IMR-90 (cell line): Measurements from ENCODE around the gene ACY1. TPM values are rescaled to one million over a fixed set of nuclear protein-coding genes. Genes with fewer than 3 reads are reported as not detected.

Source experiments
- ATAC-seq: fragments of 200-7000 bp; cut with Tn5 transposase; 2 replicates; pipeline ENCODE4 v1.9.1; 2020; ENCODE audit warnings: low read depth, mild to moderate bottlenecking, moderate library complexity
- BruUV-seq: library from RNA; stranded (reverse); fragments of 400-500 nt; replicated peaks from 2 replicates; lab custom pipeline; 2021; lab: Mats Ljungman, UMichigan
- CTCF ChIA-PET: fragments of 300-600 bp; formaldehyde crosslinking; extraction: SDS; loops from one replicate; lab custom pipeline; 2021; ENCODE audit warnings: antibody characterized with exemption; lab: Yijun Ruan, JAX
- POLR2A ChIA-PET: fragments of 300-600 bp; sonication (Branson Sonifier 250); formaldehyde crosslinking; loops from one replicate; lab custom pipeline; 2022; ENCODE audit warnings: antibody characterized with exemption; ENCODE audit not compliant: unreplicated experiment; lab: Charles Lee
- DNase-seq: peaks from one replicate; pipeline ENCODE4 v3.0.0; 2013
- H2AFZ ChIP-seq: replicated peaks from 2 replicates; pipeline ENCODE3; 2013; ENCODE audit warnings: low read length, mild to moderate bottlenecking; ENCODE audit not compliant: poor library complexity
- H2AK5ac ChIP-seq: 2 replicates; pipeline ENCODE4 v1.6.1; 2013; ENCODE audit warnings: low read depth, low read length, inconsistent platforms
- H2AK9ac ChIP-seq: replicated peaks from 2 replicates; pipeline ENCODE3; 2013; ENCODE audit warnings: mild to moderate bottlenecking, low read depth, low read length, moderate library complexity; ENCODE audit not compliant: poor library complexity
- H2BK120ac ChIP-seq: 2 replicates; pipeline ENCODE4 v1.6.1; 2013; ENCODE audit warnings: low read depth, low read length, inconsistent platforms
- H2BK15ac ChIP-seq: 3 replicates; pipeline ENCODE4 v1.6.1; 2013; ENCODE audit warnings: low read depth, low read length, inconsistent platforms
- H2BK20ac ChIP-seq: 2 replicates; pipeline ENCODE4 v1.6.1; 2013; ENCODE audit warnings: low read depth, mild to moderate bottlenecking, inconsistent platforms, low read length, moderate library complexity
- H2BK5ac ChIP-seq: 2 replicates; pipeline ENCODE4 v1.6.1; 2013; ENCODE audit warnings: mild to moderate bottlenecking, low read depth, low read length, inconsistent platforms; ENCODE audit not compliant: poor library complexity, severe bottlenecking
- H3K14ac ChIP-seq: replicated peaks from 2 replicates; pipeline ENCODE4 v1.6.1; 2013; ENCODE audit warnings: low read depth, low read length, inconsistent platforms
- H3K18ac ChIP-seq: 2 replicates; pipeline ENCODE4 v1.6.1; 2013; ENCODE audit warnings: low read depth, low read length, control low read depth
- H3K23ac ChIP-seq: 2 replicates; pipeline ENCODE4 v1.6.1; 2013; ENCODE audit warnings: low read depth, low read length, inconsistent platforms
- H3K27ac ChIP-seq: 2 replicates; pipeline ENCODE4 v1.5.1; 2013; ENCODE audit warnings: mild to moderate bottlenecking, control low read depth, low read length; ENCODE audit not compliant: insufficient read depth
- H3K27me3 ChIP-seq: 2 replicates; pipeline ENCODE4 v1.6.1; 2013; ENCODE audit warnings: low read length; ENCODE audit not compliant: control insufficient read depth, insufficient read depth
- H3K36me3 ChIP-seq: 2 replicates; pipeline ENCODE4 v1.6.1; 2013; ENCODE audit warnings: low read length, mixed read lengths; ENCODE audit not compliant: control insufficient read depth, insufficient read depth
- H3K4ac ChIP-seq: 2 replicates; pipeline ENCODE4 v1.6.1; 2013; ENCODE audit warnings: low read depth, low read length, inconsistent platforms
- H3K4me1 ChIP-seq: 2 replicates; pipeline ENCODE4 v1.6.1; 2013; ENCODE audit warnings: low read length, mixed read lengths; ENCODE audit not compliant: control insufficient read depth, insufficient read depth
- H3K4me2 ChIP-seq: 2 replicates; pipeline ENCODE4 v1.6.1; 2013; ENCODE audit warnings: low read depth, mild to moderate bottlenecking, control low read depth, low read length, moderate library complexity
- H3K4me3 ChIP-seq: 2 replicates; pipeline ENCODE4 v1.5.1; 2013; ENCODE audit warnings: low read depth, mild to moderate bottlenecking, control low read depth, low read length, moderate library complexity; ENCODE audit not compliant: insufficient read depth
- H3K56ac ChIP-seq: 2 replicates; pipeline ENCODE4 v1.6.1; 2013; ENCODE audit warnings: low read length, inconsistent platforms; ENCODE audit not compliant: insufficient read depth; ENCODE audit errors: extremely low read depth
- H3K79me1 ChIP-seq, 2 experiments: 2 replicates each; pipeline ENCODE4 v1.6.1; 2013; ENCODE audit warnings: low read length in 2 of 2, inconsistent platforms in 1 of 2, low read depth in 1 of 2
- H3K9ac ChIP-seq: 2 replicates; pipeline ENCODE4 v1.6.1; 2013; ENCODE audit warnings: low read depth, low read length, control low read depth
- H3K9me1 ChIP-seq: 2 replicates; pipeline ENCODE4 v1.6.1; 2013; ENCODE audit warnings: low read length, inconsistent platforms; ENCODE audit not compliant: insufficient read depth
- H3K9me3 ChIP-seq: 2 replicates; pipeline ENCODE4 v1.6.1; 2013; ENCODE audit warnings: low read length; ENCODE audit not compliant: control insufficient read depth, insufficient read depth
- H4K20me1 ChIP-seq: 2 replicates; pipeline ENCODE4 v1.6.1; 2013; ENCODE audit warnings: low read length, inconsistent platforms; ENCODE audit not compliant: insufficient read depth
- H4K5ac ChIP-seq: 2 replicates; pipeline ENCODE4 v1.6.1; 2013; ENCODE audit warnings: mild to moderate bottlenecking, low read depth, low read length, control low read depth
- H4K8ac ChIP-seq, 2 experiments: 2 replicates each; pipeline ENCODE4 v1.6.1; 2013; ENCODE audit warnings: low read depth in 2 of 2, low read length in 2 of 2, control low read depth in 1 of 2, inconsistent platforms in 1 of 2
- H4K91ac ChIP-seq: 2 replicates; pipeline ENCODE4 v1.6.1; 2013; ENCODE audit warnings: low read depth, low read length, inconsistent platforms; ENCODE audit not compliant: insufficient read depth
- BHLHE40 ChIP-seq: fragments of 150-350 bp; IDR thresholded peaks from 2 replicates; pipeline ENCODE4 v1.6.1; 2016; ENCODE audit warnings: mild to moderate bottlenecking, low read depth, low read length
- CEBPB ChIP-seq: IDR thresholded peaks from 2 replicates; pipeline ENCODE4 v1.6.1; 2012; ENCODE audit warnings: low read depth, low read length, improper control_type of control experiment
- CHD1 ChIP-seq: IDR thresholded peaks from 2 replicates; pipeline ENCODE4 v1.6.1; 2012; ENCODE audit warnings: low read depth, low read length, improper control_type of control experiment
- FOS ChIP-seq: fragments of 150-350 bp; IDR thresholded peaks from 2 replicates; pipeline ENCODE4 v1.6.1; 2016; ENCODE audit warnings: low read depth, low read length
- MAFK ChIP-seq: IDR thresholded peaks from 2 replicates; pipeline ENCODE4 v1.6.1; 2012; ENCODE audit warnings: low read depth, low read length, improper control_type of control experiment
- MAZ ChIP-seq: IDR thresholded peaks from 2 replicates; pipeline ENCODE4 v1.6.1; 2012; ENCODE audit warnings: low read depth, mild to moderate bottlenecking, low read length, improper control_type of control experiment, moderate library complexity, borderline replicate concordance
- MXI1 ChIP-seq: IDR thresholded peaks from 2 replicates; pipeline ENCODE4 v1.6.1; 2012; ENCODE audit warnings: low read depth, mild to moderate bottlenecking, low read length, moderate library complexity, borderline replicate concordance
- NFE2L2 ChIP-seq: fragments of 150-350 bp; IDR thresholded peaks from 2 replicates; pipeline ENCODE4 v1.6.1; 2016; ENCODE audit warnings: low read depth, mild to moderate bottlenecking, low read length
- POLR2A ChIP-seq: IDR thresholded peaks from 2 replicates; pipeline ENCODE4 v1.6.1; 2012; ENCODE audit warnings: mild to moderate bottlenecking, low read depth, low read length
- RCOR1 ChIP-seq: IDR thresholded peaks from 2 replicates; pipeline ENCODE4 v1.6.1; 2012; ENCODE audit warnings: mild to moderate bottlenecking, low read length, improper control_type of control experiment; ENCODE audit not compliant: insufficient replicate concordance
- RFX5 ChIP-seq: IDR thresholded peaks from 2 replicates; pipeline ENCODE4 v1.8.0; 2012; ENCODE audit warnings: low read depth, mild to moderate bottlenecking, low read length, moderate library complexity
- SMC3 ChIP-seq: fragments of 150-350 bp; IDR thresholded peaks from 2 replicates; pipeline ENCODE4 v1.6.1; 2016; ENCODE audit warnings: low read depth, mild to moderate bottlenecking, antibody characterized with exemption, low read length, moderate library complexity
- WGBS, 2 experiments: methylation state at CpG; one replicate each; pipeline versions ENCODE4 v1.1.5 to v1.1.7; 2013; ENCODE audit warnings: missing lambda C conversion rate in 2 of 2; ENCODE audit not compliant: insufficient read length in 1 of 2; ENCODE audit errors: extremely low coverage in 2 of 2; 5-methylcytosine and 5-hydroxymethylcytosine counted together
- dilution Hi-C: fragments of 300-500 bp; cut with HindIII; formaldehyde crosslinking; loops from one replicate; pipeline ENCODE4 v1.14.3; 2018; ENCODE audit warnings: low sequenced_read_pairs; ENCODE audit not compliant: unreplicated experiment
- in situ Hi-C: fragments of 300-500 bp; cut with MboI; formaldehyde crosslinking; loops from 3 replicates; pipeline ENCODE4 v1.14.3; 2019; ENCODE audit warnings: low sequenced_read_pairs, inconsistent platforms, mixed read lengths
- intact Hi-C: fragments of 100-400 bp; cut with micrococcal nuclease; formaldehyde crosslinking; loops from 2 replicates; pipeline ENCODE4 v1.10.0; 2022
- polyA plus RNA-seq, 3 experiments: library from polyadenylated mRNA; depleted of rRNA; stranded (reverse); fragments of >200 nt; gene quantifications; 2 replicates each; pipeline ENCODE4 v1.2.3, GENCODE V29; 2012; ENCODE audit warnings: low replicate concordance in 1 of 3
- total RNA-seq: library from RNA; depleted of rRNA; stranded (reverse); fragments of >200 nt; gene quantifications from 2 replicates; pipeline ENCODE4 v1.2.3, GENCODE V29; 2012
- TF ChIP-seq, protein P1 (sequence below): conservative IDR thresholded peaks from 2 replicates; pipeline ENCODE4 v1.5.1; 2012; ENCODE audit warnings: mild to moderate bottlenecking, low read depth, low read length, improper control_type of control experiment
- TF ChIP-seq, protein P2 (sequence below): fragments of 150-350 bp; IDR thresholded peaks from 2 replicates; pipeline ENCODE4 v1.6.1; 2017; ENCODE audit warnings: mild to moderate bottlenecking, antibody characterized with exemption, low read length, low read depth
- TF ChIP-seq, protein P3 (sequence below): fragments of 150-350 bp; IDR thresholded peaks from 2 replicates; pipeline ENCODE4 v1.6.1; 2016; ENCODE audit warnings: low read depth, mild to moderate bottlenecking, low read length, moderate library complexity, borderline replicate concordance

ACY1 gene
- total and polyA plus RNA-seq, 2 of the 4 experiments (the other 2 are of a cell fraction): 22.0 to 47.1 TPM

DNA sequence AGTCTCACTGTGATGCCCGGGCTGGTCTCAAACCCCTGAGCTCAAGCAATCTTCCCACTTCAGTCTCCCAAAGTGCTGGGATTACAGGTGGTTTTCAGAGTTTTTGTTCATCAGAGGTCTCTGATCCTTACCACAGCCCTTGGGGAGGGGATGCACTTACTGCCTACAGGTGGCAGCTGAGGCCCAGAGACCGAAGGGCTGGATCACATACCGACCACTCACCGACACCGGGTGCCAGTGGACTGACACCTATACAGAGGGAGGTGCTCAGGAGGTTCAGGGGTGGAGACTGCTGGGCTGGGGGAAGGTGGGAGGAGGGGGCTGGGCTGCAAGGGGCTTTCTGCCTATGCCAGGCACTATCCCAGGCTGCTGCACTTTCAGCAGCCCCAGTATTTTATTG is 53.5 kb downstream of the ACY1 start:
- dilution Hi-C loops: no loop called here
- Histone ChIP-seq H4K8ac (no peak overlapping the region), H3K23ac (no peak overlapping the region), H2BK15ac (no peak overlapping the region), H2BK5ac (no peak overlapping the region), H3K9me3 (no peaks in the 10 kb centered on the region), H3K14ac (no peak overlapping the region), H3K27ac (no peak overlapping the region), H3K9me1 (no peaks in the 10 kb centered on the region), H3K9ac (no peak overlapping the region), H3K4me1 (no peaks in the 10 kb centered on the region), H2AK5ac (no peak overlapping the region), H4K91ac (no peak overlapping the region), H3K79me1 (no peaks in the 10 kb centered on the region), H2AK9ac (no peak overlapping the region), H4K5ac (no peak overlapping the region), H4K20me1 (no peaks in the 10 kb centered on the region), H3K4me2 (no peak overlapping the region), H3K27me3 (no peaks in the 10 kb centered on the region; the same call in 1 of the 2 replicates), H3K4ac (no peak overlapping the region), H3K56ac (no peak overlapping the region), H2BK120ac (no peak overlapping the region), H2BK20ac (no peak overlapping the region), H3K36me3 (no peaks in the 10 kb centered on the region), H2AFZ (no peak overlapping the region), H3K18ac (no peak overlapping the region), H3K4me3 (no peak overlapping the region)
- in situ Hi-C loops: no loop called here
- intact Hi-C loops: no loop called here
- ChIA-PET CTCF (interaction anchor here (0.6 kb wide), 1 partner anchor 241 kb away, joined by 3 read pairs; the partner anchor contains the start of gene WDR82), POLR2A (no interaction called here)
- ATAC-seq: no peak
- no peak for TF ChIP-seq SMC3
- TF ChIP-seq MXI1: no peak
- no peak for TF ChIP-seq MAFK
- no peak for TF ChIP-seq BHLHE40
- no peak for TF ChIP-seq RFX5
- no peak for TF ChIP-seq RCOR1
- TF ChIP-seq NFE2L2: no peak
- TF ChIP-seq POLR2A: no peak
- TF ChIP-seq CHD1: no peak
- no peak for TF ChIP-seq FOS
- TF ChIP-seq, protein P1, sequence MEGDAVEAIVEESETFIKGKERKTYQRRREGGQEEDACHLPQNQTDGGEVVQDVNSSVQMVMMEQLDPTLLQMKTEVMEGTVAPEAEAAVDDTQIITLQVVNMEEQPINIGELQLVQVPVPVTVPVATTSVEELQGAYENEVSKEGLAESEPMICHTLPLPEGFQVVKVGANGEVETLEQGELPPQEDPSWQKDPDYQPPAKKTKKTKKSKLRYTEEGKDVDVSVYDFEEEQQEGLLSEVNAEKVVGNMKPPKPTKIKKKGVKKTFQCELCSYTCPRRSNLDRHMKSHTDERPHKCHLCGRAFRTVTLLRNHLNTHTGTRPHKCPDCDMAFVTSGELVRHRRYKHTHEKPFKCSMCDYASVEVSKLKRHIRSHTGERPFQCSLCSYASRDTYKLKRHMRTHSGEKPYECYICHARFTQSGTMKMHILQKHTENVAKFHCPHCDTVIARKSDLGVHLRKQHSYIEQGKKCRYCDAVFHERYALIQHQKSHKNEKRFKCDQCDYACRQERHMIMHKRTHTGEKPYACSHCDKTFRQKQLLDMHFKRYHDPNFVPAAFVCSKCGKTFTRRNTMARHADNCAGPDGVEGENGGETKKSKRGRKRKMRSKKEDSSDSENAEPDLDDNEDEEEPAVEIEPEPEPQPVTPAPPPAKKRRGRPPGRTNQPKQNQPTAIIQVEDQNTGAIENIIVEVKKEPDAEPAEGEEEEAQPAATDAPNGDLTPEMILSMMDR: no peak
- TF ChIP-seq, protein P2, sequence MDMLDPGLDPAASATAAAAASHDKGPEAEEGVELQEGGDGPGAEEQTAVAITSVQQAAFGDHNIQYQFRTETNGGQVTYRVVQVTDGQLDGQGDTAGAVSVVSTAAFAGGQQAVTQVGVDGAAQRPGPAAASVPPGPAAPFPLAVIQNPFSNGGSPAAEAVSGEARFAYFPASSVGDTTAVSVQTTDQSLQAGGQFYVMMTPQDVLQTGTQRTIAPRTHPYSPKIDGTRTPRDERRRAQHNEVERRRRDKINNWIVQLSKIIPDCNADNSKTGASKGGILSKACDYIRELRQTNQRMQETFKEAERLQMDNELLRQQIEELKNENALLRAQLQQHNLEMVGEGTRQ: no peak
- TF ChIP-seq, protein P3, sequence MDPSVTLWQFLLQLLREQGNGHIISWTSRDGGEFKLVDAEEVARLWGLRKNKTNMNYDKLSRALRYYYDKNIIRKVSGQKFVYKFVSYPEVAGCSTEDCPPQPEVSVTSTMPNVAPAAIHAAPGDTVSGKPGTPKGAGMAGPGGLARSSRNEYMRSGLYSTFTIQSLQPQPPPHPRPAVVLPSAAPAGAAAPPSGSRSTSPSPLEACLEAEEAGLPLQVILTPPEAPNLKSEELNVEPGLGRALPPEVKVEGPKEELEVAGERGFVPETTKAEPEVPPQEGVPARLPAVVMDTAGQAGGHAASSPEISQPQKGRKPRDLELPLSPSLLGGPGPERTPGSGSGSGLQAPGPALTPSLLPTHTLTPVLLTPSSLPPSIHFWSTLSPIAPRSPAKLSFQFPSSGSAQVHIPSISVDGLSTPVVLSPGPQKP: no peak
- TF ChIP-seq MAZ: no peak
- no peak for TF ChIP-seq CEBPB
- DNase-seq: no peak
- BruUV-seq: no TSS peak
- no CpG with 5 or more reads among the region's 5 CpGs for WGBS, 2 experiments
